Measurements from ENCODE around the gene EME1. TPM values are rescaled to one million over a fixed set of nuclear protein-coding genes. Genes with fewer than 3 reads are reported as not detected.
A peak's percentile ranks its signal among the peaks of the same experiment; 100 is the strongest.
"Not testable (repeated sequence)": the region's sequence is repeated elsewhere in the genome, so short reads cannot be mapped to it uniquely, and the experiment has no call there.

EME1 gene
- total RNA-seq, 1 donor from 2014 or later = 35.4 TPM

DNA sequence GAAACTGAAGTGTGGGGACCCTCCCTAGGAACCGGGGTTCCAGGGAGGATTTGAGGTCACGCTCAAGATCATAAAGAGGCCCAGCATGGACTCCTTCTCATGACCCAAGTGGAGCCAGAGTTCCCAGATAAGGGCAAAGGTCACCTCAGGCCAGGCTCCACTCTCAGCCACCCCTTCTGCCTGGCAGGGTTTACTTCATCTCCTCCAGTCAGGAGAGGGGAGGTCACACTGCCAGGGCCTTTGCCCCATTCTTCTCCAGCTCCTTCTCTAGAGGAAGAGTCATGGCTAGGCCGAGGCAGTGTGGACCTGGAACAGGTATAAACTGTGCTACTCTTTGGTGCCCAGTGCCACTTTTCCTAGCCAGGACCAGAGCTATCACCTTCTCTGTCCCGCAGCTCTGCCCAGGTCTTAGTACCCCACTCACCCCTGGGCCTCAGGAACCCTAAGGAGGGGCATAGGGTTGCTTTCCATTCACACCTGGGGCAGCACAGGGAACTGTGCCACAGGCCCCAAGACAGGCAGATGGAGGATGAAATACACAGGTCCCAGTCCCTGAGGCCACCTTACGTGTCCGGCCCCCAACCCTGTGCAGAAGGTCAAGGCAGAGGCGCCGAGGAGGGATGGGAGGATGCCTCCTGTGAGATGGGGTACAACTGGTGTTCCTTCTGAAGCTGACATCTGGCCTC lies 52.1 kb downstream of the EME1 start:
- intact Hi-C loops (cut with micrococcal nuclease) = no loop called here

GRCh38 chr17:50425682-50426471 lies 52.8 kb downstream of the EME1 start, which contains the start of gene ACSF2:
ACSF2 (plus strand) TSS chr17:50426218; CDS start chr17:50426262, 44 bp downstream.
- H3K27ac Mint-ChIP-seq = peak within 1 kb of the TSS; percentile 86
- no peaks in the 10 kb centered on the region for H3K9me3 Mint-ChIP-seq
- H3K36me3 Mint-ChIP-seq (ENCODE audit: low read depth) = peaks cover 1% of the 10 kb centered on the region
- peak within 1 kb of the TSS; percentile 87 for H3K4me3 Mint-ChIP-seq
- intact Hi-C loops (cut with micrococcal nuclease) = loop anchor here (1.0 kb wide), 1 partner anchor 29 kb away; the partner anchor contains the start of gene LRRC59
- H3K4me1 Mint-ChIP-seq = peaks cover 29% of the 10 kb centered on the region
- H3K27me3 Mint-ChIP-seq = no peaks in the 10 kb centered on the region
- DNase-seq = peak; percentile 92

More for the DNA sequence above, 52.1 kb downstream of the EME1 start:
- Mint-ChIP-seq H3K27ac (peak overlapping the region; percentile 59), H3K27me3 (no peaks in the 10 kb centered on the region), H3K9me3 (no peaks in the 10 kb centered on the region), H3K4me1 (peaks cover 32% of the 10 kb centered on the region), H3K4me3 (peak overlapping the region; percentile 87), H3K36me3 (ENCODE audit: low read depth) (peaks cover 1% of the 10 kb centered on the region)
- DNase-seq = no peak

- Mint-ChIP-seq H3K27ac (peak overlapping the region; percentile 80), H3K4me1 (peaks cover 25% of the 10 kb centered on the region), H3K9me3 (no peaks in the 10 kb centered on the region), H3K36me3 (ENCODE audit: low read depth) (peaks cover 1% of the 10 kb centered on the region), H3K4me3 (peak overlapping the region; percentile 87), H3K27me3 (no peaks in the 10 kb centered on the region)
- no peak for DNase-seq
- intact Hi-C loops (cut with micrococcal nuclease) = loop anchor here (1.0 kb wide), 1 partner anchor 29 kb away; the partner anchor contains the start of gene LRRC59
These were observed 53.4 kb downstream of the EME1 start for GRCh38 chr17:50426472-50426782.

GRCh38 chr17:50426814-50427787 lies 54.1 kb downstream of the EME1 start:
- H3K36me3 Mint-ChIP-seq (ENCODE audit: low read depth) = peaks cover 1% of the 10 kb centered on the region
- H3K9me3 Mint-ChIP-seq = no peaks in the 10 kb centered on the region
- peak; percentile 80 for DNase-seq
- H3K27ac Mint-ChIP-seq = peak overlapping the region; percentile 80
- no peaks in the 10 kb centered on the region for H3K27me3 Mint-ChIP-seq
- peak overlapping the region; percentile 87 for H3K4me3 Mint-ChIP-seq
- intact Hi-C loops (cut with micrococcal nuclease) = loop anchor here (1.0 kb wide), 1 partner anchor 30 kb away; the partner anchor contains the start of gene LRRC59
- H3K4me1 Mint-ChIP-seq = peaks cover 21% of the 10 kb centered on the region

- intact Hi-C loops (cut with micrococcal nuclease); H3K27me3 Mint-ChIP-seq; H3K36me3 Mint-ChIP-seq (ENCODE audit: low read depth); H3K9me3 Mint-ChIP-seq; H3K27ac Mint-ChIP-seq; DNase-seq: not testable (repeated sequence)
- Mint-ChIP-seq H3K4me3 (peak overlapping the region; percentile 40), H3K4me1 (peaks cover 21% of the 10 kb centered on the region)
These were observed 55.1 kb downstream of the EME1 start for GRCh38 chr17:50428126-50428525.

- no peaks in the 10 kb centered on the region for H3K27me3 Mint-ChIP-seq
- H3K27ac Mint-ChIP-seq = no peak overlapping the region
- H3K4me1 Mint-ChIP-seq = peaks cover 21% of the 10 kb centered on the region
- H3K36me3 Mint-ChIP-seq (ENCODE audit: low read depth) = peaks cover 1% of the 10 kb centered on the region
- intact Hi-C loops (cut with micrococcal nuclease) = no loop called here
- no peak for DNase-seq
- H3K9me3 Mint-ChIP-seq = no peaks in the 10 kb centered on the region
- H3K4me3 Mint-ChIP-seq = no peak overlapping the region
These were observed 55.9 kb downstream of the EME1 start for GRCh38 chr17:50428831-50429424.

- Mint-ChIP-seq H3K9me3 (no peaks in the 10 kb centered on the region), H3K4me3 (no peak overlapping the region), H3K27me3 (no peaks in the 10 kb centered on the region), H3K36me3 (ENCODE audit: low read depth) (peaks cover 1% of the 10 kb centered on the region), H3K27ac (no peak overlapping the region), H3K4me1 (peaks cover 21% of the 10 kb centered on the region)
- DNase-seq = no peak
- intact Hi-C loops (cut with micrococcal nuclease) = no loop called here
These were observed 56.8 kb downstream of the EME1 start for GRCh38 chr17:50429793-50430192.

Other genes starting within 250 kb of the EME1 start
- 1.0 and 1.2 TPM in 2 replicates for gene SAMD14, start 243.1 kb upstream of the EME1 start, total RNA-seq
- 90.1 and 91.3 TPM in 2 replicates for gene PPP1R9B, start 222.6 kb upstream of the EME1 start, total RNA-seq
- 0.30 TPM in 1 of 2 replicates, not detected in the other for gene SGCA, start 207.2 kb upstream of the EME1 start, total RNA-seq
- gene COL1A1, start 171.6 kb upstream of the EME1 start, total RNA-seq = 1.6 and 2.0 TPM in 2 replicates
- gene TMEM92, start 98.8 kb upstream of the EME1 start, total RNA-seq = 0.44 and 0.47 TPM in 2 replicates
- gene XYLT2, start 27.1 kb upstream of the EME1 start, total RNA-seq = 65.3 and 66.5 TPM in 2 replicates
- gene MRPL27, start within 50 bp of the EME1 start, total RNA-seq = 80.5 and 83.3 TPM in 2 replicates
- 113 and 117 TPM in 2 replicates for gene LRRC59, start 24.3 kb downstream of the EME1 start, total RNA-seq
- 13.6 and 16.5 TPM in 2 replicates for gene ACSF2, start 53.0 kb downstream of the EME1 start, total RNA-seq
- gene CHAD, start 95.7 kb downstream of the EME1 start, total RNA-seq = not detected in 2 replicates
- gene RSAD1, start 105.6 kb downstream of the EME1 start, total RNA-seq = 53.6 and 61.2 TPM in 2 replicates
- gene MYCBPAP, start 135.2 kb downstream of the EME1 start, total RNA-seq = 3.5 TPM in 2 replicates
- not detected in 2 replicates for gene EPN3, start 159.5 kb downstream of the EME1 start, total RNA-seq
- 21.6 and 22.4 TPM in 2 replicates for gene SPATA20, start 173.9 kb downstream of the EME1 start, total RNA-seq
- 0.07 TPM in 1 of 2 replicates, not detected in the other for gene CACNA1G, start 187.5 kb downstream of the EME1 start, total RNA-seq